Kidney (tissue), 14 donors: Measurements from ENCODE around the gene RNF10. TPM values are rescaled to one million over a fixed set of nuclear protein-coding genes. Genes with fewer than 3 reads are reported as not detected.
"Not testable (repeated sequence)": the region's sequence is repeated elsewhere in the genome, so short reads cannot be mapped to it uniquely, and the experiment has no call there.

Experiments
- DNase-seq, 5 donors: peaks; one replicate each; pipeline ENCODE4 v3.0.0-alpha.2; 2013 to 2020
- FAIRE-seq: peaks from 2 replicates; lab custom pipeline; 2012; peaks lifted over from hg19 to GRCh38; lab: Jason Lieb, UNC
- H3K27ac ChIP-seq, 2 donors: one replicate each; pipeline ENCODE4 v1.7.0; 2013; ENCODE audit warnings: low read depth in 2 of 2, low read length in 2 of 2, inconsistent platforms in 1 of 2
- H3K27me3 ChIP-seq: one replicate; pipeline ENCODE4 v1.7.1; 2013; ENCODE audit warnings: low read length, inconsistent platforms; ENCODE audit not compliant: control insufficient read depth, insufficient read depth
- H3K36me3 ChIP-seq, 3 donors: one replicate each; pipeline versions ENCODE4 v1.7.0 to v1.7.1; 2013; ENCODE audit warnings: low read length in 3 of 3, control low read depth in 1 of 3, inconsistent platforms in 1 of 3; ENCODE audit not compliant: insufficient read depth in 3 of 3, control insufficient read depth in 2 of 3
- H3K4me1 ChIP-seq, 3 donors: one replicate each; pipeline versions ENCODE4 v1.7.0 to v1.7.1; 2013; ENCODE audit warnings: low read length in 3 of 3, inconsistent platforms in 1 of 3, low read depth in 1 of 3; ENCODE audit not compliant: control insufficient read depth in 2 of 3, insufficient read depth in 2 of 3
- H3K4me3 ChIP-seq, 3 donors: one replicate each; pipeline versions ENCODE4 v1.7.0 to v1.8.1; 2013; ENCODE audit warnings: low read length in 3 of 3, control low read depth in 1 of 3, inconsistent platforms in 1 of 3
- H3K9ac ChIP-seq, 3 donors: one replicate each; pipeline versions ENCODE4 v1.7.0 to v1.7.1; 2013; ENCODE audit warnings: low read length in 3 of 3, control low read depth in 1 of 3, inconsistent platforms in 1 of 3
- H3K9me3 ChIP-seq, 3 donors: one replicate each; pipeline versions ENCODE4 v1.7.0 to v1.7.1; 2013; ENCODE audit warnings: low read length in 3 of 3, control low read depth in 1 of 3, inconsistent platforms in 1 of 3; ENCODE audit not compliant: control insufficient read depth in 2 of 3, insufficient read depth in 1 of 3
- intact Hi-C: fragments of 100-400 bp; cut with DNase I; formaldehyde crosslinking; loops from one replicate; pipeline ENCODE4 v1.11.1; 2022
- polyA plus RNA-seq: library from polyadenylated mRNA; stranded (reverse); fragments of 350-450 nt; fragmentation: Illumina TruSeq; extraction: RNeasy Lipid Tissue Mini Kit (QIAGEN cat#74804); gene quantifications from one replicate; pipeline ENCODE4 v1.2.3, GENCODE V29; 2014; ENCODE audit warnings: low read depth, low replicate concordance; ENCODE audit not compliant: insufficient read depth
- total RNA-seq: library from RNA; stranded (reverse); fragmentation: NEBNext Ultra II Directional; extraction: Animal tissue kit (Norgen Biotek cat#: 25700); gene quantifications from one replicate; pipeline ENCODE4 v1.2.1, GENCODE V29; 2021
- TF ChIP-seq, protein P1 (sequence below): IDR thresholded peaks from 3 replicates; pipeline ENCODE4 v1.5.1; 2012; ENCODE audit warnings: mild to moderate bottlenecking, moderate library complexity, borderline replicate concordance; ENCODE audit not compliant: insufficient read depth; ENCODE audit errors: extremely low read depth
- donor health status: control.
- donor health status: control.
- donor health status: control.
- donor health status: control.
- donor health status: control.
- donor health status: DM: yes; HTN: yes; CAD: no.
- donor health status: Normal renal cell carcinoma (clear cell type).

Gene RNF10
- total and polyA plus RNA-seq, 2 donors from 2014 or later, result 220 to 229 TPM

DNA sequence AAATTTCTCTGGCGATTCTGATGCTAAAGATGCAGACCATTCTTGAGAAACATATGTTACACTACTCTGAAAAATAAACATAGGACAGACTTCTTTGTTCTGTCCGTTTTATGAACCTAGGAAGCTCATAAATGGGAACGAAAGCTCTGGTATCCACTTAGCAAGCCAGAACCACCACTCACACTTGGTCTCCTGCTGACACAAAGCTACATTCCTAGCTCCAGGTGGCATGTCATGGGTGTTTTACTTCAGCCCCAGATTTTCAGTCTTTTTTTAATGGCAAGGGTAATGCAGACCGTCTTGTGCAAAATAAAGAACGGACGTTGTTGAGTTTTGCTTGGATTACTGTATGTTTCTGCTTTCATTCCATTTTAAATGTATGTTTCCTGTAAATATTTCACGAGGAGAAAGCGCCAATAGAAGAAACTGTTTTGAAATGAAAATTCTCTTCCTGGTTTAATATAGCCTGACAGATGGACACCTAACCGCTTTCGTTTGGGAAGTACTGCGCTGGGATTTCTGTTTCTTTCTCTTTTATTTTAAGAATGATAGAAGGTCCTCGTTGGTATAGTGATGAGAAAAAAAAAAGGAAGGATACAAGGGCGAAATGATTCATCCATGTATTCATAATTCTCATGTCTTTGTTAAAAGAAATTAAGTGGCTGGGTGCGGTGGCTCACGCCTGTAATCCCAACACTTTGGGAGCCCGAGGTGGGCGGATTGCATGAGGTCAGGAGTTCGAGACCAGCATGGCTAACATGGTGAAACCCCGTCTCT, 4.3 kb upstream of the RNF10 start:
- Histone ChIP-seq H3K9me3 (no peaks in the 10 kb centered on the region), H3K4me1 (peaks cover 0 to 11% (median 0%) of the 10 kb centered on the region in 3 donors), H3K36me3 (no peaks in the 10 kb centered on the region), H3K27me3 (no peaks in the 10 kb centered on the region), H3K4me3 (peak overlapping the region; percentile 85 to 97 (median 86)), H3K9ac (peak overlapping the region; percentile 88 to 95 (median 93)), H3K27ac (peak overlapping the region; percentile 99)
- no peak for FAIRE-seq
- intact Hi-C loops, result no loop called here
- TF ChIP-seq, protein P1, sequence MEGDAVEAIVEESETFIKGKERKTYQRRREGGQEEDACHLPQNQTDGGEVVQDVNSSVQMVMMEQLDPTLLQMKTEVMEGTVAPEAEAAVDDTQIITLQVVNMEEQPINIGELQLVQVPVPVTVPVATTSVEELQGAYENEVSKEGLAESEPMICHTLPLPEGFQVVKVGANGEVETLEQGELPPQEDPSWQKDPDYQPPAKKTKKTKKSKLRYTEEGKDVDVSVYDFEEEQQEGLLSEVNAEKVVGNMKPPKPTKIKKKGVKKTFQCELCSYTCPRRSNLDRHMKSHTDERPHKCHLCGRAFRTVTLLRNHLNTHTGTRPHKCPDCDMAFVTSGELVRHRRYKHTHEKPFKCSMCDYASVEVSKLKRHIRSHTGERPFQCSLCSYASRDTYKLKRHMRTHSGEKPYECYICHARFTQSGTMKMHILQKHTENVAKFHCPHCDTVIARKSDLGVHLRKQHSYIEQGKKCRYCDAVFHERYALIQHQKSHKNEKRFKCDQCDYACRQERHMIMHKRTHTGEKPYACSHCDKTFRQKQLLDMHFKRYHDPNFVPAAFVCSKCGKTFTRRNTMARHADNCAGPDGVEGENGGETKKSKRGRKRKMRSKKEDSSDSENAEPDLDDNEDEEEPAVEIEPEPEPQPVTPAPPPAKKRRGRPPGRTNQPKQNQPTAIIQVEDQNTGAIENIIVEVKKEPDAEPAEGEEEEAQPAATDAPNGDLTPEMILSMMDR, result no peak
- peak in 3 of 5 donors; percentile 58 to 87 (median 84) for DNase-seq

DNA sequence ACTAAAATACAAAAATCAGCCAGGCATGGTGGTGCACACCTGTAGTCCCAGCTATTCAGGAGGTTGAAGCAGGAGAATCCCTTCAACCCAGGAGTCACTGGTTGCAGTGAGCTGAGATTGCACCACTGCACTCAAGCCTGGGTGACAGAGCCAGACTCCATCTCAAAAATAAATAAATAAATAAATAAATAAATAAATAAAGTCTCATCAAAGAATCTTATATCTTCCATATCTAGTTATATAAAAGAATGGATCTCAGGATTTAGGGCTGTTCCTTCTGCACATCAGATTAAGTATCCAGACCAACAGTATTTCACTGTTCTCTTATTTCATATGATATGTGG, 3.8 kb upstream of the RNF10 start:
- H3K9me3 ChIP-seq, intact Hi-C loops, H3K9ac ChIP-seq, FAIRE-seq, DNase-seq, H3K36me3 ChIP-seq, H3K27me3 ChIP-seq: not testable (repeated sequence)
- H3K4me1 ChIP-seq, result peaks cover 0 to 11% (median 0%) of the 10 kb centered on the region in 3 donors
- peak overlapping the region in 1 of 3 donors; percentile 86 for H3K4me3 ChIP-seq
- H3K27ac ChIP-seq, result peak overlapping the region in 1 of 2 donors; percentile 99

DNA sequence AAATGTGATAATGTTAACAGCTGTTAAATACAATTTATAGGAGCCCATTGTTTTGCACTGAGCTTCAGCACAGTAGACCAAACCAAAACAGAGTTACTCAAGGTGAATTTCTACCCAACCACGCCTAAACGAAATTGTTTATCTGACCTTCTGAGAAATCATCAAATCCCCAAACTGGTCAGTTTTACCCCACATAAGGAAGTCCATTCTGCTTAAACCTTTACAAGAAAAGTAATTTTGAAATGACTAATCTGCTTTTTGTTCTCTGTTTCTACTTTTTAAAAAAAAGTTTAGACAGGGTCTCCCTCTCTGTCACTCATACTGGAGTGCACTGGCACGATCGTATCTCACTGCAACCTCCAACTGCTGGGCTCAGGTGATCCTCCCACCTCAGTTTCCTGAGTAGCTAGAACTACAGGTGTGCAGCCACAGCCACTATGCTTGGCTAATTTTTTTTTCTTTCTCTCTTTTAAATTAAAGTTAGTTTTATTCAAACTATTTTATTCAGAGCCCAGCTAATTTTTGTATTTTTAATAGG, 1.4 kb upstream of the RNF10 start:
- no peak overlapping the region for H3K27ac ChIP-seq
- H3K9me3 ChIP-seq, result no peaks in the 10 kb centered on the region
- H3K4me1 ChIP-seq, result peaks cover 2 to 13% (median 10%) of the 10 kb centered on the region in 3 donors
- TF ChIP-seq, protein P1, result no peak
- FAIRE-seq (no peak), DNase-seq (no peak)
- H3K4me3 ChIP-seq, result no peak overlapping the region
- H3K36me3 ChIP-seq, result peaks cover 0 to 5% (median 0%) of the 10 kb centered on the region in 3 donors
- H3K9ac ChIP-seq, result no peak overlapping the region
- H3K27me3 ChIP-seq, result no peaks in the 10 kb centered on the region
- intact Hi-C loops, result no loop called here
